ENCODE measurements around the gene ARHGAP45. TPM values are rescaled to one million over a fixed set of nuclear protein-coding genes. Genes with fewer than 3 reads are reported as not detected.
"Not testable (repeated sequence)": the region's sequence is repeated elsewhere in the genome, so short reads cannot be mapped to it uniquely, and the experiment has no call there.

Gene ARHGAP45
- total RNA-seq, 4 donors from 2014 or later, result 11.5 to 13.4 (median 12.6) TPM

GRCh38 chr19:1128106-1128505 lies 61.1 kb downstream of the ARHGAP45 start:
- H3K36me3 ChIP-seq, result peaks cover 49% of the 10 kb centered on the region
- 72% methylated on average over 17 of the region's 17 CpGs for WGBS
- DNase-seq (ENCODE audit: low spot score in 2 of 2), result no peak
- no peak overlapping the region for H3K27ac ChIP-seq
- no peaks in the 10 kb centered on the region for H3K27me3 ChIP-seq
- peaks cover 68% of the 10 kb centered on the region for H3K4me1 ChIP-seq
- no peak for TF ChIP-seq EP300 (IDR thresholded peaks at IDR 0.05)
- TF ChIP-seq CTCF (IDR thresholded peaks at IDR 0.05), result no peak
- no peak for TF ChIP-seq POLR2AphosphoS5 (IDR thresholded peaks at IDR 0.05)
- TF ChIP-seq POLR2A (IDR thresholded peaks at IDR 0.05), result no peak
- H3K9me3 ChIP-seq, result no peaks in the 10 kb centered on the region
- H3K4me3 ChIP-seq, result no peak overlapping the region

GRCh38 chr19:1129084-1129483 lies 62.1 kb downstream of the ARHGAP45 start:
- Histone ChIP-seq H3K4me1 (peaks cover 72% of the 10 kb centered on the region), H3K36me3 (peaks cover 39% of the 10 kb centered on the region)
- not testable (repeated sequence) for H3K9me3 ChIP-seq; DNase-seq (ENCODE audit: low spot score in 2 of 2); H3K27me3 ChIP-seq; H3K27ac ChIP-seq; H3K4me3 ChIP-seq
- WGBS, result 98% methylated on average over 4 of the region's 7 CpGs

- no peak for DNase-seq (ENCODE audit: low spot score in 2 of 2)
- no peak for TF ChIP-seq POLR2A (IDR thresholded peaks at IDR 0.05)
- TF ChIP-seq POLR2AphosphoS5 (IDR thresholded peaks at IDR 0.05), result no peak
- TF ChIP-seq CTCF (IDR thresholded peaks at IDR 0.05), result no peak
- no peak for TF ChIP-seq EP300 (IDR thresholded peaks at IDR 0.05)
- peaks cover 70% of the 10 kb centered on the region for H3K4me1 ChIP-seq
- H3K36me3 ChIP-seq, result peaks cover 35% of the 10 kb centered on the region
- H3K9me3 ChIP-seq, result no peaks in the 10 kb centered on the region
- 90% methylated on average over 2 of the region's 18 CpGs for WGBS
- H3K4me3 ChIP-seq, result no peak overlapping the region
- H3K27me3 ChIP-seq, result no peaks in the 10 kb centered on the region
- no peak overlapping the region for H3K27ac ChIP-seq
Observed at GRCh38 chr19:1129535-1129934, 62.6 kb downstream of the ARHGAP45 start.

GRCh38 chr19:1130771-1131717 lies 64.1 kb downstream of the ARHGAP45 start:
- peak overlapping the region; percentile 90 for H3K27ac ChIP-seq
- TF ChIP-seq CTCF (IDR thresholded peaks at IDR 0.05), result no peak
- TF ChIP-seq EP300 (IDR thresholded peaks at IDR 0.05), result no peak
- no peak for TF ChIP-seq POLR2A (IDR thresholded peaks at IDR 0.05)
- TF ChIP-seq POLR2AphosphoS5 (IDR thresholded peaks at IDR 0.05), result no peak
- no peaks in the 10 kb centered on the region for H3K9me3 ChIP-seq
- peaks cover 26% of the 10 kb centered on the region for H3K36me3 ChIP-seq
- DNase-seq (ENCODE audit: low spot score in 2 of 2), result no peak
- WGBS, result 37% methylated on average over 20 of the region's 22 CpGs
- H3K27me3 ChIP-seq, result no peaks in the 10 kb centered on the region
- peaks cover 76% of the 10 kb centered on the region for H3K4me1 ChIP-seq
- H3K4me3 ChIP-seq, result peak overlapping the region; percentile 63

GRCh38 chr19:1131718-1132551 lies 65.0 kb downstream of the ARHGAP45 start:
- peaks cover 22% of the 10 kb centered on the region for H3K36me3 ChIP-seq
- WGBS, result under 1% methylated on average over 18 of the region's 64 CpGs

More at GRCh38 chr19:1131718-1132551, 65.0 kb downstream of the ARHGAP45 start:
- Histone ChIP-seq H3K4me3 (peak overlapping the region; percentile 63), H3K27me3 (no peaks in the 10 kb centered on the region), H3K4me1 (peaks cover 80% of the 10 kb centered on the region), H3K27ac (peak overlapping the region; percentile 90), H3K9me3 (no peaks in the 10 kb centered on the region)
- DNase-seq (ENCODE audit: low spot score in 2 of 2), result peak; percentile 95 to 96
- TF ChIP-seq POLR2A (IDR thresholded peaks at IDR 0.05), result peak in 1 of 2 donors; percentile 28
- TF ChIP-seq POLR2AphosphoS5 (IDR thresholded peaks at IDR 0.05), result peak in 2 of 3 donors; percentile 69 to 75
- TF ChIP-seq CTCF (IDR thresholded peaks at IDR 0.05), result no peak
- TF ChIP-seq EP300 (IDR thresholded peaks at IDR 0.05), result no peak

Measured in suprapubic skin (tissue), 4 donors.